Stimulated activated naive CD8-positive, alpha-beta T cell treated with anti-CD3 and anti-CD28 coated beads, Interleukin-15, Interleukin-2, amounts not matched to agents 100 ng/mL and 50 ng/mL, for 24 hours (primary cell): ENCODE data around the gene TTC7B.

ENCODE experiments used
- H3K27ac Mint-ChIP-seq: one replicate; pipeline ENCODE4 v1.8.0; 2021; ENCODE audit warnings: mild to moderate bottlenecking, mixed read lengths
- H3K27me3 Mint-ChIP-seq: one replicate; pipeline ENCODE4 v1.8.0; 2021; ENCODE audit warnings: mixed read lengths
- H3K36me3 Mint-ChIP-seq: one replicate; pipeline ENCODE4 v1.8.0; 2021; ENCODE audit warnings: low read depth, mixed read lengths
- H3K4me1 Mint-ChIP-seq: one replicate; pipeline ENCODE4 v1.8.0; 2021; ENCODE audit warnings: low read depth, mixed read lengths
- H3K4me3 Mint-ChIP-seq: one replicate; pipeline ENCODE4 v1.8.0; 2021; ENCODE audit warnings: mild to moderate bottlenecking, mixed read lengths
- H3K9me3 Mint-ChIP-seq: one replicate; pipeline ENCODE4 v1.8.0; 2021; ENCODE audit warnings: mixed read lengths

Gene TTC7B

DNA sequence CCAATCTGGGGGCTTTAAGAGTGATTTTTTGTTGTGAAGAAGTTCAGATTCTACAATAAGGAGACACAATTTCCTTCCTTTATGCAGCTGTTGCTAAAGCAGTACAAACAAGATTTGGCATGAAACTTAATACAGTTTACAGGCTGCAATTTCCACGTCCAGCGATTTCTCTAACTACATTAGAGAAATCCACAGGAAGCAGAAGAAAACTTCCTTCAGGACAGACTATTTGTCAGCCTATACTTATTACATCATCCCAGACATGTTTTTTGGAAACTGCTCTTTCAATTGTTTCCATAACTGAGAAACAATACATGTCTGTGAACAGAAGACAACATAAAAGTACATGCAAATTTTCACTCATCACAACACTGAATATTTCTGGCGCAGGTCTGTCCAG is 204.3 kb downstream of the TTC7B start:
- Mint-ChIP-seq H3K36me3 (no peaks in the 10 kb centered on the region), H3K4me3 (no peak overlapping the region), H3K9me3 (no peaks in the 10 kb centered on the region), H3K27me3 (no peaks in the 10 kb centered on the region), H3K4me1 (peaks cover 5% of the 10 kb centered on the region), H3K27ac (no peak overlapping the region)

DNA sequence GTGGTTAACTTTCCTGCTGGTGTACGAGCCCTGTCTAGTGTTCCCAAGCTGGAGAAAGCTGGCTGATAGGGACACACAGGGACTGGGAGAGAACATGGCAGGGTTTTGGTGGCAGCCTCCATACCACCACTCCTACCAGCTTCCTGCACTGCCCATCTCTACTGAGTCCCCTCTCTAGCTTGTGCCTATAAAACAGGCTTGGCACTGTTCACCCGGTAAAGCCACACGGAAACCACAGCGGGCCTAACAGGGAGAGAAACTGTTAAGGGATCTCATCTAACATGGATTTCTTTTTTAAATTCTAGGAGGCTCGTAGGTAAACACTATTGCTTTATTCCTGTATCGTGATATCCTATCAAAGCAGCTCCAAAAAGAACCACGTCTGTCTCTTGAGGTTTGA is 204.7 kb downstream of the TTC7B start:
- Mint-ChIP-seq H3K4me3 (no peak overlapping the region), H3K4me1 (peaks cover 5% of the 10 kb centered on the region), H3K27me3 (no peaks in the 10 kb centered on the region), H3K9me3 (no peaks in the 10 kb centered on the region), H3K27ac (no peak overlapping the region), H3K36me3 (no peaks in the 10 kb centered on the region)

DNA sequence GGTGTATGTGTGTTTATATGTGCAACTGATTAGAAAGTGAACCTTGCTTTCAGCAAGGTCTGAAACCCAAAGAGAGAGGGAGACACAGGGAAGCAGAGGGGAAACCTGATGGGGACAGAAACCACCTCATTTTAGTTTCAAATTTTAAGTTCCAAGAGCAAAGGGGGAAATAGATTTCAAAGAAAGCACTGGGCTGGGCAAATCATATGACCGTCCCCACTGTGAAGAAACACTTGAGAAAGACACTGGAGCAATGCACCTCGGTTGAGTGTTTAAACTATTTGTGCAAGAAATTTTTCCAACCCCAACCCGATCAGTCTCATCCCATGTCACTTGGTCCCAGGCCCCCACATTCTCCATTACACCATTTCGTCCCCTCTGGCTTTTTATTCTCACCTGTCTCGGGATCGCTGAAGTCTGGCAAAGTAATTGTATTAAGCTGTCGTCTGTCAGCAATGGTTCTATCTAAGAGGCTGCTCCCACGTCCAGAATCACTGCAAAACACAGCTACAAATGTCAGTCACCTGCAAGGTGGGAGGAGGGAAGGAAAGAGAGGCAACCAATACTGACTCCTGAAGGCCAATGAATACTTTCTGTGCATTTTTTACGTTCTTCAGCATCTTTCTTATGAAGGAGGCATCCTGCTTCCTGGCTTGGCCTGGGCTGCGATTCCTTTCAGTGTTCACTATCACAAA is 205.7 kb downstream of the TTC7B start:
- no peaks in the 10 kb centered on the region for H3K27me3 Mint-ChIP-seq
- H3K27ac Mint-ChIP-seq, result no peak overlapping the region
- peaks cover 5% of the 10 kb centered on the region for H3K4me1 Mint-ChIP-seq
- H3K4me3 Mint-ChIP-seq, result no peak overlapping the region
- H3K36me3 Mint-ChIP-seq, result no peaks in the 10 kb centered on the region
- no peaks in the 10 kb centered on the region for H3K9me3 Mint-ChIP-seq

DNA sequence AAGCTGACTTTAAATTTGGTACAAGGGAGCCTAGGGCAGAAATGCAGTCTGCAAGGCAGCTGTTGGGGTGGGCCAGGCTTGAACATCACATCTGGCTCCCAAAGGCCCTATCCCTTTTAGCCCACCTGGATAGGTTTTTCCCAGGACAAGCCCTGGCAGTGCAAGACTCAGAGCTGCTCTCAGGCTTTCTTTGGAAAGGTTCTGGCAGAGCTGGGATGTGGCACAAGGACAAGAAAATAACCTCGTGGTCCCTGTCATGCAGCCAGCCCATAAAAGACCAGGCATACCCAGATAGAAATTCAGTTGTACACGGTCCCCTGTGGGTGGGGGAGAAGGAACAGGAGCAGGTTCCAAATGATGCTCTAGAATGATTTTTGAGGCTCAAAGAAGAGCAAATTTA is 206.9 kb downstream of the TTC7B start:
- Mint-ChIP-seq H3K27me3 (no peaks in the 10 kb centered on the region), H3K36me3 (no peaks in the 10 kb centered on the region), H3K4me1 (peaks cover 5% of the 10 kb centered on the region), H3K27ac (no peak overlapping the region), H3K9me3 (no peaks in the 10 kb centered on the region), H3K4me3 (no peak overlapping the region)

DNA sequence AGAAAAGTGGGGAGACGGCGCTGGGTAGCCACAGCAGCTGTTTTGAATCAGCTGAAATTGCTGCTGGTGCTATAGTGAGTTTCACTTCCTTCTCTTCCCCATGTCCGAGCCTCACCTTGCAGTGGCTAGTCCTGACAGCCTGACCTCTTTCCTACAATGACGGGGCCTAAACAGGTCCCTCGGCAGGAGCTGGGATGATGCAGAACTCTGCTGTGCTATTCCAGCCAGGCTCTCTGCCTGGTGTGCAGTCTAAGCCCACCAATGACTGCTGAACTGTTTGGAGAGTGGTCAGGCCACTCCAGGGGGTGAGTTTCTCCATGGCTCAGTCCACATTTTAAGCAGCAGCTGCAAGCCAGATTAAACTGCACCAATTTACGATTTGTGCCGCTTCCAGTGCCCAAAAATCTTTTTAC is 207.3 kb downstream of the TTC7B start:
- peaks cover 5% of the 10 kb centered on the region for H3K4me1 Mint-ChIP-seq
- H3K36me3 Mint-ChIP-seq, result no peaks in the 10 kb centered on the region
- no peaks in the 10 kb centered on the region for H3K27me3 Mint-ChIP-seq
- no peaks in the 10 kb centered on the region for H3K9me3 Mint-ChIP-seq
- H3K4me3 Mint-ChIP-seq, result no peak overlapping the region
- H3K27ac Mint-ChIP-seq, result no peak overlapping the region

DNA sequence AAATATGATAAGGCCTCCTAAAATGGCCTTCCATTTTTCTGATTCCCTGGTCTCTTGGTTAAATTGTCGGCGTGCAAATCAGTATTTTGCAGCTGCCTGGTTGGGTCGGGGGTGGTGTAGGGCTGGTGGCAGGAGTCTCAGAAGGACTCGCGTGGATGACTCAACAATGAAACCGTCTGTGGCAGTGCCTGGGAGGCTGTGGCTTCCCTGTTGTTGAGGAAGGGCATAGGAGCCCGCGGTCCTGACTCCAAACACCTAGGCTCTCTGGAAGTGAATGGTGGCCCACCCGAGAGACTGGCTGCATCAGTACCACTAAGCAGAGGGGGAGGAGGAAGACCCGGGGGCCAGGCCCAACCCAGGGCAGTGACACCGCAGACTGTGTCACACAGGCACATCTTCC is 207.9 kb downstream of the TTC7B start:
- no peak overlapping the region for H3K27ac Mint-ChIP-seq
- no peak overlapping the region for H3K4me3 Mint-ChIP-seq
- peaks cover 5% of the 10 kb centered on the region for H3K4me1 Mint-ChIP-seq
- no peaks in the 10 kb centered on the region for H3K9me3 Mint-ChIP-seq
- H3K36me3 Mint-ChIP-seq, result no peaks in the 10 kb centered on the region
- no peaks in the 10 kb centered on the region for H3K27me3 Mint-ChIP-seq

DNA sequence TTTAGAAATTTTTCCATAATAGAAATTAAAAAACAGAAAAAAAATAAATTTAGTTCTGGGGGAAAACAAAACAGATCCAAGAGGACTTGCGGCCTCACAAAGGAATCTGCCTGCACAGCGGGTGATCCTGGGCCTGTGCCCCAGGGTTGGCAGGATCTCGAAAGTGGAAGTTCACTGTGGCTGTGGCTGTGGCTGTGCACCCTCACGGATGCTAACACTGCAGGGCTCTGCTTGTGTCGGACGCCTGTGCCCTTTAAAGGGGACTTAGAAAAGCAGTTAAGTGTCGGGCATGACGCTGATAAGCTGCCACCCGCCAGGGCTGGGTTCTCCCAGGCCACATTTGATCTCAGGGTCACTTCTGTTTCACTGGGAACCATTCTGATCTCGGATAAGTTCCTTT is 209.1 kb downstream of the TTC7B start:
- Mint-ChIP-seq H3K27ac (no peak overlapping the region), H3K36me3 (no peaks in the 10 kb centered on the region), H3K4me1 (peaks cover 5% of the 10 kb centered on the region), H3K4me3 (no peak overlapping the region), H3K27me3 (no peaks in the 10 kb centered on the region), H3K9me3 (no peaks in the 10 kb centered on the region)

DNA sequence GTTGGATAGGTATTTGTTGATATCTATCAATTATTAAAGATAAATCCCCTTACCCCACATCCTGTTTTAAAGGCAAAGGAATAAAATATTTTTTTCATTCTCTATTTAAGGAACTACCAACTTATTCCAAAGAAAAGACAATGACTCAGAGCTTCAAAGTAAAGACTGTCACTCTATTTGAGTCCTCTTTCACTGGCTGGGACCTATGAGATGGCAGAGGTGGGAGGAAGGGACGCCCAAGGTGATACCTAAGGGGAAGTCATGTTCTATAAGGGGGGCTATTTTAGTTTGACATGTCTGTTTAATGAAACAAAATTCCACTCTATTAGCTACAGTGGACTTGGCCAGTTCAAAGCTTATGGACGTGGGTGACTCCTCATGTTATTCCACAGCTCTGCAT is 209.8 kb downstream of the TTC7B start:
- Mint-ChIP-seq H3K27ac (no peak overlapping the region), H3K4me3 (no peak overlapping the region), H3K27me3 (no peaks in the 10 kb centered on the region), H3K9me3 (no peaks in the 10 kb centered on the region), H3K4me1 (peaks cover 5% of the 10 kb centered on the region), H3K36me3 (no peaks in the 10 kb centered on the region)

DNA sequence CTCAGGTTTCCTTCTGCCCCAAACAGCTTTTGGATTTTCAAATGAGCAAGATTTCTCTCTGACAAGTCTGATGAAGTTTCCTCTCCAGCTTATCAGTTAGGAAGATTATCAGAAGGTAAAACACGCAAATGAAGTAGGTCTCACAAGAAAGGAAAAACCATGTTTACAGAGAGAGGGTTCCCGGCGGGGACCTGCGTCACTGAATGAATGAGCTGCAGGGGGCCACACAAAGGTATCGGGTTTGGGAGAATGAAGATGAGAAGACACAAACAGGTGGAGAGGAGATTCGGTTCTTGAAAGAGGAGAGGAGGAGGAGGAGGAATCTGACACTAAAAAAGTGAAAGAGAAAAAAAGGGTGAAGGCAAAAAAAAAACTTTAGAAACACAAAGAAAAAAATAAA is 210.8 kb downstream of the TTC7B start:
- Mint-ChIP-seq H3K9me3 (no peaks in the 10 kb centered on the region), H3K36me3 (no peaks in the 10 kb centered on the region), H3K4me1 (peaks cover 5% of the 10 kb centered on the region), H3K4me3 (no peak overlapping the region), H3K27ac (no peak overlapping the region), H3K27me3 (no peaks in the 10 kb centered on the region)

DNA sequence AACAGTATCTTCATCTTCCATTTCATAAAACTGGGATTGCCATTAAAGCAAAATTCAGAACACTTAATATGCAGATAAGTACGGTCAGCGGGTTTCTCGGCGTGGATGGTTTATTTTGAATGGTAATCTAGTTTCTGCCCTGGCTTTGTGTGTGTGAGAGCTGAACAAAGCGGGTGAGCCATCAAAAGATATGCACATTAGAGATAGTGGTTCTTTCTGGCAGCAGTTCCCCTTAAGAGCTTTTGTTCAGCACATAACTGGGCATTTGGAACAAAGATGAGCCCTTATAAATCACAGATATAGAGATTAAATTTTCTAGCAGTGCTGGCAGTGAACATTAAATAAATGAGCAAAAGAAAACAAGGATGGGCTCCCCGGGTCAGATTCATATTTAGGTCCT is 211.9 kb downstream of the TTC7B start:
- Mint-ChIP-seq H3K9me3 (no peaks in the 10 kb centered on the region), H3K4me1 (peaks cover 5% of the 10 kb centered on the region)

DNA sequence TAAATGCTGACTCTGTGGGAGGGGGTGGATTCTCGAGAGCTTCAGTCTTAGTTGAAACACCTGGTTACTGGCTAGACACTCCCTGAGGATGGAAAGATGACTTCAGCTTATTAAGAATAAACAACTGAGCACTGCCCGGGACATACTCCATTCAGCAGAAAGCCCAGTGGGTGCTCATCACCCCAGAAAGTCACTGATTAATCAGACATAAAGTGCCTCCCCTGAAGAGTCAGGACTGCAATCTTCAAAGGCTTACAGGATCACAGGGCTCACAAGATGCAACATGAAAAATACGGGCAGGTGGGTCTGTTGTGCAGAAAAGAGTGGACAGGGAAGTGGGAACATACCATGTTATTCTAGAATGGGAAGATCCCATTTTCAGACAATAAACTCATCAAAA is 212.4 kb downstream of the TTC7B start:
- Mint-ChIP-seq H3K9me3 (no peaks in the 10 kb centered on the region), H3K27me3 (no peaks in the 10 kb centered on the region), H3K36me3 (no peaks in the 10 kb centered on the region), H3K4me3 (no peak overlapping the region), H3K4me1 (peaks cover 5% of the 10 kb centered on the region), H3K27ac (no peak overlapping the region)

More for the DNA sequence above, 211.9 kb downstream of the TTC7B start:
- no peak overlapping the region for H3K27ac Mint-ChIP-seq
- H3K27me3 Mint-ChIP-seq, result no peaks in the 10 kb centered on the region
- no peaks in the 10 kb centered on the region for H3K36me3 Mint-ChIP-seq
- H3K4me3 Mint-ChIP-seq, result no peak overlapping the region

DNA sequence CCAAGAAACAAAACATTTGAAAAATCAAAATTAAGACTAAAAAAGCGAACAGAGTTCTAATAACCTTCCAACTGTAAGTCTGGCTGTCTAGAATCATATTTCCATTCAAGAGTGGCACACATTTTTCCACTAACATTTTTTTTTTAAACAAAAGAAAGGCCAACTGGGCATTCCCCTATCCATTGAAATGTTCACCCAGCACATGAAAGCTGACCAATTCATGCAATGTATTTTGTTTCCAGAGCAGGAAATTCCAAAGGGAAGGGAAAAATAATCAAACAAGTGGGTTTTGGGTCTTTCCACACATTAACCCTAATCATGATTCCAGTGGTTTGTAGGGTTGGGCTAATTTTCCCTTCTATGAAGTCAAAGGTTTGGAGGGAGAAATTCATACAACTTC is 212.9 kb downstream of the TTC7B start:
- Mint-ChIP-seq H3K4me1 (peaks cover 2% of the 10 kb centered on the region), H3K27me3 (no peaks in the 10 kb centered on the region), H3K27ac (no peak overlapping the region), H3K9me3 (no peaks in the 10 kb centered on the region), H3K36me3 (no peaks in the 10 kb centered on the region), H3K4me3 (no peak overlapping the region)

DNA sequence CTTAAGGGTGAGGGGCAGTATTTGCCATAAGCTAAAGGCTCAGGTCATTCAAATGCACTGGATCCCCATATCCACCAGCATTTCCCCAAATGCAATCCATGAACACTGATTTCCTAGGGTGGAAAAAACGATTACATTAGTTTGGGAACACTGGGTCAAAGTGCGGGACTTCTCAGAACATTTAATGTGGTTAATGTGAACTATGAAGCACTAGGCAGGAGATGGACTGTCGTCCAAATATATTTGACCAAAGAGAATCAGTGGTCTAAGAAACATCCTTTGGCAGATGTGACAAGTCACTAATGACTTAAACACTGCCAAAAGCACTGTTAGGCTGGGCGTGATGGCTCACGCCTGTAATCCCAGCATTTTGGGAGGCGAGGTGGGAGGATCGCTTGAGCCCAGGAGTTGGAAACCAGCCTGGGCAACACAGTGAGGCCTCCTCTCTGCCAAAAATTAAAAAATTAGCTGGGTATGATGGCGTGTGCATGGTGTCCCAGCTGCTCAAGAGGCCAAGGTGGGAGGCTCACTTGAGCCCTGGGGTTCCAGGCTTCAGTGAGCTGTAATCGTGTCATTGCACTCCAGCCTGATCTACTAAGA is 214.0 kb downstream of the TTC7B start:
- no peaks in the 10 kb centered on the region for H3K36me3 Mint-ChIP-seq

DNA sequence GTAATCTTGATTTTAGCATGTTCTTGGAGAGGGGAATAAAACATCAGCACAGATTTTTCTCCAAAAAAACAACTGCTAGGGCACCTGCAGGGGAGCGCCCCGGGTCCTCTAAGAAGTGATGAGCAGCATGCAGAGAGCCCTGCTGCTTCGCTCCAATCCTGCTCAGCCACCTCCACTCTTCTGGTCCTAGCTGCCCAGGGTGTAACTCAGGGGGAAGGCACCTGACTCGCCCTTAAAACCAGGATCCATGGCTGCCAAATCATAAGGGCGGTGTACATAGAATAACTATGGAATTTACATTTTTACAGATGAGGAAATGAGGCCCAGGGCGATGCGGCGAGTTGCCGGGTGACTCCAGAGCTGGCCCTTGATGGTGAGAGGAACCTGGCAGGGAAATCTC is 214.7 kb downstream of the TTC7B start:
- Mint-ChIP-seq H3K4me1 (no peaks in the 10 kb centered on the region), H3K9me3 (no peaks in the 10 kb centered on the region), H3K4me3 (no peak overlapping the region), H3K27me3 (no peaks in the 10 kb centered on the region), H3K36me3 (no peaks in the 10 kb centered on the region), H3K27ac (no peak overlapping the region)

More for the DNA sequence above, 214.0 kb downstream of the TTC7B start:
- Mint-ChIP-seq H3K9me3 (no peaks in the 10 kb centered on the region), H3K27me3 (no peaks in the 10 kb centered on the region), H3K4me1 (no peaks in the 10 kb centered on the region), H3K27ac (no peak overlapping the region), H3K4me3 (no peak overlapping the region)

DNA sequence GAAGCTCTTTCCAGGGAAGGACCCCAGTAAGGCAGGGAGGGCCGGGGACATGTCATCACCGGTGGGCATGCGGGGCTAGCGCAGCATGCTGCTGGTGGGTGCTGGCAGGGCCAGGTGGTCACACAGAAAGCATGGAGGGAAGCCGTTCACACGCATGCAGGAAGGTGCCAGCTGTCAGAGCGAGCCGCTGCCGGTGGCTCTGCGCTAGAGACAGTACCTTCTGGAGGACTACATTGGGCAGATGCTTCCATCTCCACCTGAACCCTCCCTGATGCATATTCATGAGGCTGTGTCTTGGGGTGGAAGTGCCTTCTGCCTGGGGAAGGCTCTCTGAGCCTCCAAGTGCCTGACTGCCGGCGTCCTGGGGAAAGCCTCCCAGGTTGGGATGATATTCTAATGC is 215.6 kb downstream of the TTC7B start:
- Mint-ChIP-seq H3K9me3 (no peaks in the 10 kb centered on the region), H3K27me3 (no peaks in the 10 kb centered on the region), H3K27ac (no peak overlapping the region), H3K4me1 (no peaks in the 10 kb centered on the region), H3K36me3 (no peaks in the 10 kb centered on the region), H3K4me3 (no peak overlapping the region)
